Stimulated activated CD4-positive, alpha-beta T cell treated with anti-CD3 and anti-CD28 coated beads, Interleukin-1b, Interleukin-23, amount 100 ng/mL, for 1 hour (primary cell): ENCODE data around the gene TLR6.
"Not testable (repeated sequence)": the region's sequence is repeated elsewhere in the genome, so short reads cannot be mapped to it uniquely, and the experiment has no call there.

Experiments
- DNase-seq, 2 donors: peaks; one replicate each; pipeline ENCODE4 v3.0.0-alpha.2; 2020; ENCODE audit warnings: low read depth in 2 of 2

The TLR6 gene

DNA sequence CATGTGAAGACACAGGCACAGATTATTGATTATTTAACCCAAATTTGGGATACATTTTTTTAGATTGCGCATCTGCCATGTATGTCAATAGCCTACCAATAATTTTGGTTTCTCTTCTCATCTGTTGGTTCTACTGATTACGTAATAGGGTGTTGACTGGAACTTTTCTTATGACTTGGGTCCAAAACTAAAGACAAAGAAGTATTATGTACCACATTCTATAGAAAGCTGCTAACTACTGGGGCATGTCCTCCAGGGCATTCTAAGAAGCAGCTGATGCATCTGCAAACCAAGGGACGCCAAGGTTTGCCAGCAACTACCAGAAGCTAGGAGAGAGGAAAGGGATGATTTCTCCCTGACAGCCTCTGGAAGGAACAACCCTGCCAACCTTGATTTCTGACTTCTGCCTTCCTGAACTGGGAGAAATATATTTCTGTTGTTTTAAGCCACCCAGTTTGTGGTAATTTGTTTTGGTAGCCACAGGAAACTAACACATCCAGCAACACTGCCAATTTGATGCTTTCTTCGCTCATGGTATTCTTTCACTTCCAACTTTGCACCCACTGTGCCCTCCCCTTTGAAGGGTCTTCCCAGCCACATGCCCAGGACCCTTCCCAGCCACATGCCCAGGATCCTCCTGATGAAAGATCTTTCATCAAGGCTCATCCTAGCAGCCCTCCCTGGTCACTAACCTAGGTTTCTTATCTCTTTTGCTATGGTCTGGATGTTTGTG, 36.1 kb downstream of the TLR6 start:
- DNase-seq: no peak

DNA sequence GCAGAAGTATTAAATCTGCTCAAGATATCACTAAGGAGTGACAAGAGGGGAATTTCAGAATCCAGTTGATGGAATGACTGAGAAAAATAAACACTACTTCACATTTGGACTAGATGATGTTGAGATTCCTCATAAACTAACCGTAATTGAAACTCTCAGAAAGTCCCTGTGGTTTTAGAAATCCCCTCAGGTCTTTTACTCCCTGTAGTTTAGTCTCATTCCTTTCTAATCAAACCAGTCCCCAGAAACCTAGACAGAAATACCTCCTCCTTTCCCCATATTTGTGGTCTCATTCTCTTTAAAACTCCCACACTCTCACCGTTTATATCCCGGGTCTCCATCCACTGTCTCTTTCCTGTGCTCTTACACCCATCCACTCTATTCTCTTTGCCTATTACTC, 37.0 kb downstream of the TLR6 start:
- DNase-seq: no peak

DNA sequence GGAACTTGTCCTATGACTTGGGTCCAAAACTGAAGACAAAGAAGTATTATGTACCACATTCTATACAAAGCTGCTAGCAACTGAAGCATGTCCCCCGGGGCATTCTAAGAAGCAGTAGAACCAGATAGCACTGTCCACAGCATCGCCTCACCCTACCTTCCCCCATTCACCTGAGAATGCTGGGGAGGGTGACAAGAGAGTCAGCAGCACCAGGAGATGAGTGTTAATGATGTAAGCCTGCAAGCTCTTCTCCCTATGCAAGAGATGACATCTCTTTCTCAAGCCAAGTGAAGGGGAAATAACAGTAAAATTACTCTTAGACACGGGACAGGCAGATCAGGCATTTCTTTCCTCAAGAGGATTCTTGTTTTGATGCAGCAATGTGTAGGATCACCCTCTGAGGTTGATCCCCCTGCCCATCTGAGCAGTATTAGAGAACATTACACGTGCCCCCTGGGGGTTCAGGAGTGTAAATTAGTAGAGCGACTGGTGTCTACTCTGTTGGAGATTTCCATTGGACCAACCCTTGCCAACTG, 38.1 kb downstream of the TLR6 start:
- DNase-seq: no peak

DNA sequence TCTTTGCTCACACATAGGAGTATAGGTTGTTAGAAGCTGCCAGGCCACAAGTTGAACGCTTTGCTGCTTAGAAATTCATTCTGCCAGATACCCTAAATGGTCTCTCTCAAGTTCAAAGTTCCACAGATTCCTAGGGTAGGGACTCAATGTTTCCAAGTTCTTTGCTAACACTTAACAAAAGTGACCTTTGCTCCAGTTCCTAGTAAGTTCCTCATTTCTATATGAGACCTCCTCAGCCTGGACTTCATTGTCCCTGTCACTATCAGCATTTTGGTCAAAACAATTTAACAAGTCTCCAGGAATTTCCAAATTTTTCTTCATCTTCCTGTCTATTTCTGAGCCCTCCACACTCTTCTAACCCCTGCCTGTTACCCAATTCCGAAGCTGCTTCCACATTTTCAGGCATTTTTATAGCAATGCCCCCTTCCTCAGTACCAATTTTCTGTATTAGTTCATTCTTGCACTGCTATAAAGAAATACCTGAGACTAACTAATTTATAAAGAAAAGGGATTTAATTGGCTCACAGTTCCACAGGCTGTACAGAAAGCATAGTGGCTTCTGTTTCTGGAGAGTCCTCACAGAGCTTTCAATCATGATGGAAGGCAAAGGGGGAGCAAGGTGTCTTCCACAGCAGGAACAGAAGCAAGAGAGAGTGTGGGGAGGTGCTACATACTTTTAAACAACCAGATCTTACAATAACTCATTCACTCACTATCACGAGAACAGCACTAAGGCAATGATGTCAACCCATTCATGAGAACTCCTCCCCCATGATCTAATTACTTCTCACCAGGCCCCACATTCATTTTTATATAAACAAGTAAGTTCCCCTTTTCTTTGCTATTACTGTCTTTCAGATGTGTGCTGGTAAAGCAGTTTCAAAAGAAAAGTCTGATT, 40.5 kb downstream of the TLR6 start:
- no peak for DNase-seq

DNA sequence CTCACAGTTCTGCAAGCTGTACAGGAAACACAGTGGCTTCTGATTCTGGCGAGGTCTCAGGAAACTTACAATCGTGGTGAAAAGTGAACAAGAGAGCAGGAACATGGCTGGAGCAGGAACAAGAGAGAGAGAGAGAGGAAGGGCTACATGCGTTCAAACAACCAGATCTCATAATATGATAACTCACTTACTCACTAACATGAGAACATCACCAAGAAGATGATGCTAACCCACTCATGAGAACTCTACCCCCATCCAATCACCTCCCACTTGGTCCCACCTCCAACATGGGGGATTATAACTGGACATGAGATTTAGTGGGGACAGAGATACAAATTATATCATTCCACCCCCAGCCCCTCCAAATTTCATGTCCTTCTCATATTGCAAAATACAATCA, 42.2 kb downstream of the TLR6 start:
- DNase-seq: no peak

DNA sequence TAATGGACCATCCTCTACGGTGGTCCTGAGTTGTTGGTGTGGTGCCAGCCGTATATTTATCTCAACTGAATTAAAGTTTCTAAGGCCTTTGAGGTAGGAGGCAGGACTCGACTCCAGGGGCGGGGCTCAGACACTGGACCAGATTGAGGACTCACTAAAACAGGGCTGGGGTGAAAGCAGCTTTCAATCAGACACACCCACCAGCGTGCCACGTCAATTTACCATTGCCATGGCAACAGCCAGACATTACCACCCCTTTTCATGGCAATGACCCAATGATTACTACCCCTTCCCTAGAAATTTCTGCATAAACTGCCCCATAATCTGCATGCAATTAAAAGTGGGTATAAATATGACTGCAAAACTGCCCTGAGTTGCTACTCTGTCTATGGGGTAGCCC, 45.3 kb downstream of the TLR6 start:
- no peak for DNase-seq

DNA sequence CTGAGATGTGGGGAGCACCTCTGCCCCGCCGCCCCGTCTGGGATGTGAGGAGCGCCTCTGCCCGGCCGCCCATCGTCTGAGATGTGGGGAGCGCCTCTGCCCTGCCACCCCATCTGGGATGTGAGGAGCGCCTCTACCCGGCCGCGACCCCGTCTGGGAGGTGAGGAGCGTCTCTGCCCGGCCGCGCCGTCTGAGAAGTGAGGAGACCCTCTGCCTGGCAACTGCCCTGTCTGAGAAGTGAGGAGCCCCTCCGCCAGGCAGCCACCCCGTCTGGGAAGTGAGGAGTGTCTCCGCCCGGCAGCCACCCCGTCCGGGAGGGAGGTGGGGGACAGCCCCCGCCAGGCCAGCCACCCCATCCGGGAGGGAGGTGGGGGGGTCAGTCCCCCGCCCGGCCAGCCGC, 49.2 kb downstream of the TLR6 start:
- DNase-seq: not testable (repeated sequence)

DNA sequence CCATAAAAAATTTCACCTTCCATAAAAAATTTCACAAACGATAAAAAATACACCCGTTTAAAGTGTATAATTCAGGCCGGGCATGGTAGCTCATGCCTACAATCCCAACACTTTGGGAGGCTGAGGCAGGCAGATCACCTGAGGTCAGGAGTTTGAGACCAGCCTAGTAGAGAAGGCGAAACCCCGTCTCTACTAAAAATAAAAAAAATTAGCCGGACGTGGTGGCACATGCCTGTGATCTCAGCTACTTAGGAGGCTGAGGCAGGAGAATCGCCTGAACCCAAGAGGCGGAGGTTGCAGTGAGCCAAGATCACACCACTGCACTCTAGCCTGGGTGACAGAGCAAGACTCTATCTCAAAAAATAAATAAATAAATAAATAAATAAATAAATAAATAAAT, 50.4 kb downstream of the TLR6 start:
- DNase-seq: not testable (repeated sequence)

DNA sequence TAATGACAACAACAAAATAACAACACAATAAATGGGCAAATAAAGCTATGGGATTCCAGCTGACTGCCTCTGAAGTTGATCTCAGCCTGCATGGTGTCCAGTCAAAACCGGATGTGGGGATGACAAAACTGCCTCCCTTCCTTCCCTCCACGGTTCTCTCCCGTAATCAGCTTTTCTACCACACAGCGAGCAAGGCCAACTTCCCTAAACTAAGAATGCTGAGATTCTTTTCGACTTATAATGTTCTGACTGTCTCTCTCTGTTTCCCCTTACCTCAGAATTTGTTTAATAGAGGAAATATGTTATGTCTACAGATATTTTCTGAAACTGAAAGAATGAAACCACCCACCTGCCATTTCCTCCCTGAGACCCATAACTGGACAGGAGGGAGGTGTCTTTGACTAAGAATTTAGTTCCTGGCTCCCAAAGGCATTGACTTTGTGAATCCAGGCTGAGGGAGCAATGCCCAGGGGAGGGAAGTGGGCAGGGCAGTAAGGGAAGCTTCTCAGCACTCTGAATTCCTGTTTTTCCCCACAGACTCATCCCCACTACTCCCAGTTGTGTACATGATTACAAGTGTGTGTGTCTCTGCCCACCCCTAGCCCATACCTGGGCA, 51.0 kb downstream of the TLR6 start:
- no peak for DNase-seq

DNA sequence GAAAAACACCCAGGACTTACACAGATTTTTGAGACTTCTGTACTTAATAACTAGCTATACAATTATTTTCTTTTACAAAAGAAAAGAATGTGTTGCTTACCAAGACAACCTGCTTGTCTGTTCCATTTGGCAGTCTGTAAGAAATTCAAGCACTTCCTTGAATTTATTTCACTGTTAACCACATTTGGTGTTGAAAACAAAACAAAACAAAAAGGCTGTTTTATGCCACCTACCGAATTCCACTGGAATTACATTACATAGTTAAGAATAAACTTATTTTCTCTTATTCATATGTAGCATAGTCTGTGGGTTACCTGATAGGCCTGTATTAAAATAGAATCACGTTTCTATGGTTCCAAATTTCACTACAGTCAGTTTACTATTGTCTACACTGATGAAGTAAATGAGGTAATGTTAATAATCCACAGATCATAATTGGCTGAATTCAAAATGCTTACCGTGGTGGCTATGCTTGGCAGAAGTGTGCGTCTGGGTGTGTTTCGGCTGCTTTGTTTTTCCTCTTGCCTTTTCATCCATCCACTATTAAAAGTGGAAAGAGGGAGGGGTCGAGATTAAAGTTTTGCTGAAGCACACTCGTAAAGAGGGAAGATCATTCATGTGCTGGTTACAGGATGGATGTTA, 51.8 kb downstream of the TLR6 start, which contains the start of gene TLR1:
TLR1 (minus strand) TSS at position 138 of the 642 bp plus-strand sequence. CDS start 5,960 bp downstream, outside the sequence.
- no peak for DNase-seq

DNA sequence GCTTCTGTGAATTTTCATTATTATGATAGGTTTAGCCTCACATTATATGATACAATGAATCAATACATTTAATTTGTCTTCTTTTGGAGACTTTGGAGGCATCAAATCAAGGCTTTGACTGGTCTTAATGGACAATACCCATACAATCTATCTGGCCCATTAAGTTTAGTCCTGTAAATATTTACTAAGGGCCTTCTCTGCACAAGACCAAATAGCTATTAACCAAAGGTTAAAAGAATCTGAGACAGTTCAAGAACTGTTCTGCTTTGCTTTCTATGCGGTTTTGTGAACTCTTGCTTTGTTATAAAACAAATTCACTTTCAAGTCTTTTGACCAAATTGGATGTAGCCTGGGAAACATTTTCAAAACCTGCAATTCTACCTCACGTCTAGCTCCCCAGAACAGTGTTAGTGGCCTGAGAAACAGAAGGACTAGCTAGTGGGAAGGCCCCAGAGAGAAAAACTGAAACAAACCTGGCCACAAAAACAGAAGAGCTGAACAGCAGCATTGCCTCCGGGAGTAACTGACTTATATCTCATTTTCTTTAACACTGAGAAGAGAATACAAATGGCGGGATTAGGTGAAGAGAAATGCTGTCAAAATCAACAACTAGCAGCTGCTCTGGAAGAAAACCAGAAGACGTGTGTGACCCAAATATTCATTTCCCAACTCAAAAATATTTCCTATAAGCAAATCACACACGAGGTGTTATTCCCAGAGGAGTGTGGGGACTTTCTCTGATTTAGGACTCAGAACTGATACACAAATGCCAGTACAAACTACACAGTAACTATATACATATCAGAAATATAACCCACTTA, 52.6 kb downstream of the TLR6 start:
- no peak for DNase-seq

DNA sequence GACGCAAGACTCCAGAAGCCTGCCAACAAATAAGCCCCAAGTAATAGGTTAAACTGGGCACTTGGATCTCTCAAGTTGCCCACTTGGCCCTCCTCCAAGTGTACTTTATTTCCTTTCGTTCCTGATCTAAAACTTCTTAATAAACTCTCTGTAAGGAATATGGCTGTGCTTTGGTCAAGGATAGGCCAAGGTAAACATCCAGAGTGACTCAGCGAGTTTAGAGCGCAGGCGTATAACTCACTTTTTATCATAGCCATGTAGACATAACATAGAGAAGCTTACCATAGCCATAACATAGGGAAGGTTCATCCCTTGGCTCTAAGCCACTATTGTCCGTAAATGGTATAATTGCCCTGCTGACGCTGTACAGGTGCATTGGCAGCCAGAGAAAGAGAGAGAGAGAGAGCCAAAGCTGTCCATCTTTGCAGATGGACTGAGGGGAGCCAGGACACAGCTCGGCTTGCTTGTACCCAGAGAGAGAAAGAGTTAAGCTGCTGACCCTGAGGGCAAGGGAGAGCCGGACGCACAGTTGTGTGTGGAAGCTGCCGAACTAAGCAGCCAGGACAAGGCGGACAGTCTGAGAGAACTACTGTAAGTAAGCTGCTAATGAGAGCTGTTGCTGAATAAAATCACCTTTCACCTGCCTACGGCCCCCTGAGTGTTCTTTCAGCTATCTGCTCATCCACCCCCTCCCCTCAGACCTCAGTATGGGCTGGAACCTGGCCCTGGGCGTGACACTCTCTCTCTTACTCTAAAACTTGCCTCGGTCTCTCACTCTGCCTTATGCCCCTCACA, 53.9 kb downstream of the TLR6 start:
- DNase-seq: no peak

DNA sequence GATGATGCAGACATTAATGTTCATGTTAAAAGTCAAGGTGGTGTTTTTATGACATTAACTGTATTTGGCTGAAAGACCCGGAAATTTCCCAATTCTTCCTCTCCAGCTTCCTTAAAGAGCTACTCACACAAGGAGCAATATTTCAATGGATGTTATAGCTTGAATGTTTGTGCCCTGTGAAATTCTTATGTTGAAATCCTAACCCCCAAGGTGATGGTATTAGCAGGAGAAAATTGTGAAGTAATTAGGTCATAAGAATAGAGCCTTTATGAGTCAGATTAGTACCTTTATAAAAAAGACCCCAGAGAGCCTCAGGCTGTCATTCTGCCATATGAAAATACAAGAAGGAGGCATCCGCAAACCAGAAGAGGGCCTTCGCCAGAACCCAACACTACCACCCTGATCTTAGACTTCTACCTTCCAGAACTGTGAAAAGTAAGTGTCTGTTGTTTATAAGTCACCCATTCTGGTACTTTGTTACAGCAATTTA, 55.6 kb downstream of the TLR6 start:
- DNase-seq: no peak

DNA sequence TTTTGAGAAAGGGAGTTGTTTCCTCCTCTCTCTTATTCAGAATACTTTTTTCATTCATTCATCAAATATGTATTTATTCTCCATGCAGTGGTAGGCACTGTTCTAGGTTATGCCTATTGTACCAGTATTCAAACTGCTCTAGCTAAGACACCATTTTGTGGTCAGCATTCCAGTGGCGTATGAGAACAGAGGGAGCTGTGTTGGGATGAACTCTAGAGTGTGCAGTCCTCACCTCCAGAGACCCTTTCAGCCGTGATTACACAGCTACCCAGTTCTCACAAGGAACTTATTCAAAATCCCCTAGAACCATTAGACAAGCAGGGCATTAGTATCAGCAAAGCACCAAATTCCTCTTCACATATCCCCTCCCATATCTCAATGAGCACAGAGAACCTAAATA, 56.3 kb downstream of the TLR6 start:
- DNase-seq: no peak

DNA sequence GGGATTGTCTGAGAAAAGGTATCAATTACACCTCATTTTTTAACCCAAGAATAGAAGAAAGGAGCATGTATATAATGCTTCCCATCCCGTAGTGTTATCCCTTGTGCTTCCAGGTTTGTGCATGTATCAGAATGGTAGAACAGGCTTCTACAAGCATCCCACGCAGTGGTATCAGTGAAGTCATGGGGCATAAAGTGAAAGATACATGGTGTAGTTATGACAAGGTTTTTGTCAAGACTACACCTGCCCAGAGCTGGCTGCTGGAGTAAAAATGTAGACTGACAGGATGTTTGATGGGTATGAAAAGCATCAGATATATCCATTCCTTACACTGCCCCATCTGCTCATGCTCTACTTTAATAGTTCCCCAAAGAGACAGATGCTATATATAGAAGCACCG, 61.5 kb downstream of the TLR6 start:
- no peak for DNase-seq

DNA sequence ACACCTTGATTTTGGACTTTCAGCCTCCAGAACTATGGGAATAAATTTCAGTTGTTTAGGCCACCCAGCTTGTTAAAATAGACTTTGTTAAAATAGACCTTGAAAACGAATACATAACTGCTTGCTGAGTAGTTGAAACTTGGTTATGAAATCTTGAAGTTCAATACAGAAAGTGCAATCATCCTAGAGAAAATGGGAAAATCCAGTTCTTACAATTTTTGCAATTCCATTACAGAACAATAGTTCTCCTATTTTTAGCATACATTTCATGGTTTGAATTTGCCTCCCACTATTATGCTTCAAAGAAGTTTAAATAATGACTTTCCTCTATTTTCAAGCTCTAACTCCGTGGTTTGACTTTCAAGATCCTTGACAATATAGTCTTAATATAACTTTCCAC, 62.6 kb downstream of the TLR6 start:
- DNase-seq: no peak

DNA sequence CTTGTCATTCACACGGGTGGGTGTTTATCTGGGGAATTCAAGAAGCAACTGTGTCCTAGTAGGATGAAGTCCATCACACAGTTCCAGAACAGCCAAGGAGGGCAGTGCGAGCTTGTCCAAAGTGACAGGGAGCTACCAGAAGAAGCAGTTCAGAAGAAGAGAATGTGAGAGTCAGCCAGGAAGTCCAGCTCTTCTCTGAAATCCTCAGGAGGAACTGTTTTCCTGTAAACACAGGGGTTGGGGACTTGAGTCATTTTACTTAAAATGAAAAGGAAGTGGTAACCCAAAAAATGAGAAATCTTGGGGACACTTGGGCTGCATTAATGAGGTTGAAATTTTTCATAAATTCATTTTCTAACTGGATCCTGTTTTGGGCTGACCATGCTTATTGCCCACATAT, 65.6 kb downstream of the TLR6 start:
- no peak for DNase-seq

DNA sequence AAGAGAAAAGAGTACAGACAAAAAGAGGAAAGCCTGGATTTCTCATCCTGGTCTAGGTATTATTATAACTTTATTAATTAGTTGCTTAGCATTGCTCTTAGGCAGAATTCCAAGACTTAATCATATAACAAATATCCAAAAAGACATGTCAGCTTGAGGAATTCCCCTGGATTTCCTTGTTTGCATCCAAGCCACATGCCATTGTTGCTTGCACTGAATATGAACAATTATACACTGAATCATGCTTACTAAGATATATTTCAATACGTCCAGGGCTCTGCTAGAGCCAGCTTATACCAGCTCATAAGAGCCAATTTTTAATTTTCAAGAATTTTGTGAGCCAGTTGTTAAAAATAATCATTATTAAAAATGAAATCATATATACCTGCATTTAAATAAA, 68.3 kb downstream of the TLR6 start:
- DNase-seq: no peak

DNA sequence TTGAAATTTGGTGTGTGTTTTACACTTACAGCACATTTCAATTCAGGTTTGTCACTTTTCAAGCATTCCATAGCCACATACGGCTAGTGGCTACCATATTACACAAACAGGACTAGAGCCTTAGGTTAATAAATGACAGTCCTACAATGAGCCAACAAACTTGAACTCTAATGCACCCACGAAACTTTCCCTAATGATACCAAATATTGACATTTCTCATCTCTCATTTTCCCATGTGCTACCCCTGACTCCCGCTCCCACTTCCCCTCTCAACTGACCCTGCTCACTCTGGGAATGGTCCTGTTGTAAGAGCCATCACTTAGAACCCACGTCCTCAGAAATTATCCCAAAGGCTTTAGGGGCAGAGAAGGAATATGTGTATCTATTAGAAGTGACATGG, 68.9 kb downstream of the TLR6 start:
- DNase-seq: no peak

DNA sequence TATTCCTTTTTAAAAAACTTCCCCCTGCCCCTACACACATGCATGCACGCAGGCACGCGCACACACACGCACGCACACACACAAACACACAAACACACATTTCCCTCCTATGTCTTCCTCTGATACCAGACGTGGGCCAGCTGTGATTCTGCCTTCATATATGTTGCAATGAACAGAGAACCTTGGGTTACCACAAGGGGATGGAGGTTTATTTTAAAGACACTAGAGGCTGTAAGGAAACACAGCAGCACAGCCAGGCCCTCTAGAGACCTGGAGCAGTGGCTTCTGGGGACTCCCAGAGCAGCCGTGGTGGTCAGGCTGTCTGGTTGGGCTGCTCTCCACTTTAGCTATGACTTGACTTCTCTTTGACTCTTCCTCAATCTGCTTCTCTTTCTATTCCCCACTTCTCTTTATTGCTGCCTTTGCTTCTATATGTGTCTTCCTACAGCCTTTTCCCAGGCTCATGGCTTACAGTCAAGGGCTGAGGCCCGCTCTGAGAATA, 70.7 kb downstream of the TLR6 start:
- DNase-seq: no peak
